ENCODE measurements around the gene SLC30A4.

The SLC30A4 gene

GRCh38 chr15:45449916-45450867 lies 72.4 kb downstream of the SLC30A4 start:
- peak overlapping the region; percentile 52 for H3K27ac ChIP-seq
- TF ChIP-seq CTCF (conservative IDR thresholded peaks at IDR 0.05) (no peak), ZFX (IDR thresholded peaks at IDR 0.05) (0 out of 2 replicates have a peak, but pooled peaks have one; percentile 18)

GRCh38 chr15:45449395-45449794 lies 73.2 kb downstream of the SLC30A4 start:
- TF ChIP-seq ZFX (IDR thresholded peaks at IDR 0.05) = no peak
- no peak for TF ChIP-seq CTCF (conservative IDR thresholded peaks at IDR 0.05)
- peak overlapping the region; percentile 52 for H3K27ac ChIP-seq

GRCh38 chr15:45448066-45448915 lies 74.3 kb downstream of the SLC30A4 start:
- TF ChIP-seq ZFX (IDR thresholded peaks at IDR 0.05) (no peak), CTCF (conservative IDR thresholded peaks at IDR 0.05) (no peak)

GRCh38 chr15:45443645-45444044 lies 78.9 kb downstream of the SLC30A4 start:
- H3K27ac ChIP-seq = no peak overlapping the region
- TF ChIP-seq ZFX (IDR thresholded peaks at IDR 0.05) = no peak
- TF ChIP-seq CTCF (conservative IDR thresholded peaks at IDR 0.05) = no peak

More at GRCh38 chr15:45448066-45448915, 74.3 kb downstream of the SLC30A4 start:
- H3K27ac ChIP-seq = peak overlapping the region; percentile 8; the same call in 1 of the 2 replicates

GRCh38 chr15:45442507-45443135 lies 79.9 kb downstream of the SLC30A4 start:
- TF ChIP-seq ZFX (IDR thresholded peaks at IDR 0.05) = no peak
- TF ChIP-seq CTCF (conservative IDR thresholded peaks at IDR 0.05) = no peak
- no peak overlapping the region for H3K27ac ChIP-seq

- no peak overlapping the region for H3K27ac ChIP-seq
- TF ChIP-seq CTCF (conservative IDR thresholded peaks at IDR 0.05) = no peak
These were observed 80.9 kb downstream of the SLC30A4 start for GRCh38 chr15:45441686-45442085.

All from C4-2B (cell line).